Measurements from ENCODE around the gene TNFRSF1A. TPM values are rescaled to one million over a fixed set of nuclear protein-coding genes. Genes with fewer than 3 reads are reported as not detected.

Gene TNFRSF1A
- total and polyA plus RNA-seq, 9 of the 15 experiments (the other 6 are each of a cell fraction or from before 2014, with no cell fraction given) = 0.76 to 43.5 (median 30.0) TPM

GRCh38 chr12:6281081-6281809, 60.6 kb downstream of the TNFRSF1A start:
- DNase-seq (ENCODE audit: extremely low read depth in 1 of 4, low spot score in 3 of 4) = no peak
- Histone ChIP-seq H3K9me3 (replicated peaks; ENCODE audit: control insufficient read depth, insufficient read depth, low read depth, low read length) (no peaks in the 10 kb centered on the region), H2AFZ (ENCODE audit: low read depth, low read length) (no peak overlapping the region), H4K20me1 (replicated peaks; ENCODE audit: control insufficient read depth, insufficient read depth, low read length) (no peaks in the 10 kb centered on the region; the same call in 1 of the 2 replicates), H3K27ac (ENCODE audit: extremely low read depth, low read depth, low read length) (no peak overlapping the region), H3K27me3 (ENCODE audit: control insufficient read depth in 2 of 2, insufficient read depth in 2 of 2, low read length in 2 of 2) (peaks cover 3 to 12% of the 10 kb centered on the region in 2 experiments; a peak in 3 of 5 replicates), H3K36me3 (ENCODE audit: control insufficient read depth, insufficient read depth, low read length) (no peaks in the 10 kb centered on the region), H3K9me1 (ENCODE audit: control insufficient read depth, insufficient read depth, low read length) (no peaks in the 10 kb centered on the region), H3K79me2 (ENCODE audit: control insufficient read depth, insufficient read depth, low read length) (no peaks in the 10 kb centered on the region), H3K4me3 (no peak overlapping the region), H3K9ac (ENCODE audit: insufficient read depth in 1 of 2, low read depth in 2 of 2, low read length in 2 of 2) (no peak overlapping the region), H3K4me1 (replicated peaks in 1 of 2; ENCODE audit: control insufficient read depth in 2 of 2, insufficient read depth in 2 of 2, low read length in 2 of 2) (peaks cover 6 to 14% of the 10 kb centered on the region in 2 experiments; a peak in 4 of 5 replicates), H3K4me2 (ENCODE audit: insufficient read depth, low read length) (no peak overlapping the region)
- ATAC-seq = no peak
- TF ChIP-seq E2F5 (CRISPR knock-in tag; IDR thresholded peaks at IDR 0.05) (no peak), CBX1 (IDR thresholded peaks at IDR 0.05; ENCODE audit: low read depth) (no peak), NR2C1 (IDR thresholded peaks at IDR 0.05) (no peak), NR2C1 (tag; IDR thresholded peaks at IDR 0.05) (no peak), ZNF174 (CRISPR knock-in tag; IDR thresholded peaks at IDR 0.05) (no peak), BCOR (IDR thresholded peaks at IDR 0.05) (no peak), HNRNPH1 (optimal IDR thresholded peaks at IDR 0.05; ENCODE audit: low read depth, low read length) (no peak), SNRNP70 (optimal IDR thresholded peaks at IDR 0.05; ENCODE audit: low read depth, low read length) (no peak)
- FAIRE-seq = no peak
- ChIA-PET CTCF (ENCODE audit: low intra/inter-chr PET ratio) (no interaction called here), POLR2A (no interaction called here)
- no TSS peak for BruUV-seq (replicated peaks)
- intact Hi-C loops (cut with micrococcal nuclease) (no loop called here), in situ Hi-C loops (cut with MboI) (no loop called here)
- WGBS (ENCODE audit: insufficient coverage, low coverage, missing lambda C conversion rate) = 27% methylated on average over 8 of the region's 13 CpGs

Measured in K562 (cell line).